Natural killer cell (primary cell): ENCODE measurements around the gene PITRM1. TPM values are rescaled to one million over a fixed set of nuclear protein-coding genes. Genes with fewer than 3 reads are reported as not detected.
"Not testable (repeated sequence)": the region's sequence is repeated elsewhere in the genome, so short reads cannot be mapped to it uniquely, and the experiment has no call there.

Source experiments
- ATAC-seq, 3 donors: fragments of 150-1000 bp in 2 of 3; fragments of 200-7000 bp in 1 of 3; cut with Tn5 transposase; 1 replicate in 1 of 3; 2 replicates in 2 of 3; pipeline ENCODE4 v1.10.0; 2021; ENCODE audit warnings: mild to moderate bottlenecking in 2 of 3, moderate library complexity in 2 of 3
- DNase-seq, 2 donors: peaks; one replicate each; pipeline versions ENCODE4 v3.0.0 to v3.0.0-alpha.2; 2013 to 2021; ENCODE audit warnings: mixed read lengths in 1 of 2
- H3K27ac ChIP-seq: one replicate; pipeline ENCODE4 v1.5.1; 2013; ENCODE audit warnings: mild to moderate bottlenecking, low read length
- H3K27me3 ChIP-seq: one replicate; pipeline ENCODE4 v1.6.1; 2013; ENCODE audit warnings: low read length; ENCODE audit not compliant: control insufficient read depth, insufficient read depth
- H3K36me3 ChIP-seq: one replicate; pipeline ENCODE4 v1.6.1; 2013; ENCODE audit warnings: low read length; ENCODE audit not compliant: control insufficient read depth, insufficient read depth
- H3K4me1 ChIP-seq: one replicate; pipeline ENCODE4 v1.6.1; 2013; ENCODE audit warnings: low read length; ENCODE audit not compliant: control insufficient read depth, insufficient read depth
- H3K4me3 ChIP-seq: one replicate; pipeline ENCODE4 v1.5.1; 2013; ENCODE audit warnings: low read length
- H3K9me3 ChIP-seq: one replicate; pipeline ENCODE4 v1.6.1; 2013; ENCODE audit warnings: low read length; ENCODE audit not compliant: control insufficient read depth, insufficient read depth
- H3K27ac Mint-ChIP-seq, 2 donors: one replicate each; pipeline ENCODE4 v1.8.0; 2022; ENCODE audit warnings: mild to moderate bottlenecking in 2 of 2, mixed read lengths in 2 of 2, moderate library complexity in 1 of 2
- H3K27me3 Mint-ChIP-seq, 2 donors: one replicate each; pipeline ENCODE4 v1.8.0; 2022; ENCODE audit warnings: low read depth in 2 of 2, mixed read lengths in 2 of 2
- H3K36me3 Mint-ChIP-seq: one replicate; pipeline ENCODE4 v1.8.0; 2022; ENCODE audit warnings: mixed read lengths
- H3K4me1 Mint-ChIP-seq, 2 donors: one replicate each; pipeline ENCODE4 v1.8.0; 2022; ENCODE audit warnings: mixed read lengths in 2 of 2
- H3K4me3 Mint-ChIP-seq: one replicate; pipeline ENCODE4 v1.8.0; 2022; ENCODE audit warnings: mild to moderate bottlenecking, moderate library complexity, mixed read lengths
- H3K9me3 Mint-ChIP-seq, 2 donors: one replicate each; pipeline ENCODE4 v1.8.0; 2022; ENCODE audit warnings: mixed read lengths in 2 of 2
- WGBS: methylation state at CpG from one replicate; pipeline ENCODE4 v1.1.7; 2013; ENCODE audit warnings: missing lambda C conversion rate; ENCODE audit not compliant: insufficient coverage; 5-methylcytosine and 5-hydroxymethylcytosine counted together
- intact Hi-C: fragments of 100-400 bp; cut with micrococcal nuclease; formaldehyde crosslinking; loops from one replicate; pipeline ENCODE4 v1.14.2; 2022
- total RNA-seq, 4 donors: library from RNA; stranded (reverse); fragments of 120-200 nt in 1 of 4; gene quantifications; one replicate each; pipeline versions ENCODE4 v1.2.3 to v1.2.4, GENCODE V29; 2013 to 2022
- TF ChIP-seq, protein P1 (sequence below): fragments of 200-600 bp; IDR thresholded peaks from one replicate; pipeline ENCODE4 v1.8.0; 2022; ENCODE audit warnings: antibody characterized with exemption

PITRM1 gene
- total RNA-seq, 3 donors from 2014 or later (not counting 1 experiment from before 2014, with no cell fraction given), result 67.1 to 89.0 (median 70.6) TPM

DNA sequence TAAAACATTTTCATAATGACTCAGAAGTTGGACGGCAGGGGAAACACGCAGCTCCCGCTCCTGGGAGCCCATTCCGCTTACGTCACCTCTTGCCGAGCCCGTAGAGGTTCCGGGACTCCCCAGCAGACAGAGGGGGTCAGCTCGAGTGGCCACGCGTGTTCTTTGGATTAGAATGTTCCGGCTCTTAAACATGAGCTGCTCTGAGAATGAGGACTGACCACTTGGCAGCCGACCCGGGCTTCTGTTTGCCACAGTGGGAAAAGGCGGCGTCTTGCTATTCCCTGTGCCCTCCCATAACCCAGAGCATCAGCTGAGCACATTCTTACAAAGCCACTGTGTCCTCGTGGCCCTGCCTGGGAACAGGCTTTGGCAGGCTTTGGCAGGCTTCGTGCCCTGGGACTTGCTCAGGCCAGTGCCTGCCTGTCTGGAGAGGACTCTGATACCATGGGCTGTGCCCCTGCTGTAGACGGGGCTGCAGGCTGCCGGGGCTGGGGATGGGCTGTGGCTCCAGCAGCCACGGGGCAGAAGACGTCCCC lies 65.1 kb downstream of the PITRM1 start:
- H3K4me1 ChIP-seq, result no peaks in the 10 kb centered on the region
- intact Hi-C loops, result no loop called here
- H3K4me3 Mint-ChIP-seq, result no peak overlapping the region
- H3K36me3 Mint-ChIP-seq, result no peaks in the 10 kb centered on the region
- H3K27me3 ChIP-seq, result no peaks in the 10 kb centered on the region
- ATAC-seq, result no peak
- no peaks in the 10 kb centered on the region for H3K9me3 ChIP-seq
- no peaks in the 10 kb centered on the region for H3K9me3 Mint-ChIP-seq
- DNase-seq, result no peak
- H3K27ac Mint-ChIP-seq, result no peak overlapping the region
- H3K27ac ChIP-seq, result no peak overlapping the region
- H3K27me3 Mint-ChIP-seq, result no peaks in the 10 kb centered on the region
- 94% methylated on average over 22 of the region's 22 CpGs for WGBS
- no peak overlapping the region for H3K4me3 ChIP-seq
- H3K4me1 Mint-ChIP-seq, result peaks cover 0 to 4% of the 10 kb centered on the region in 2 donors
- TF ChIP-seq, protein P1, sequence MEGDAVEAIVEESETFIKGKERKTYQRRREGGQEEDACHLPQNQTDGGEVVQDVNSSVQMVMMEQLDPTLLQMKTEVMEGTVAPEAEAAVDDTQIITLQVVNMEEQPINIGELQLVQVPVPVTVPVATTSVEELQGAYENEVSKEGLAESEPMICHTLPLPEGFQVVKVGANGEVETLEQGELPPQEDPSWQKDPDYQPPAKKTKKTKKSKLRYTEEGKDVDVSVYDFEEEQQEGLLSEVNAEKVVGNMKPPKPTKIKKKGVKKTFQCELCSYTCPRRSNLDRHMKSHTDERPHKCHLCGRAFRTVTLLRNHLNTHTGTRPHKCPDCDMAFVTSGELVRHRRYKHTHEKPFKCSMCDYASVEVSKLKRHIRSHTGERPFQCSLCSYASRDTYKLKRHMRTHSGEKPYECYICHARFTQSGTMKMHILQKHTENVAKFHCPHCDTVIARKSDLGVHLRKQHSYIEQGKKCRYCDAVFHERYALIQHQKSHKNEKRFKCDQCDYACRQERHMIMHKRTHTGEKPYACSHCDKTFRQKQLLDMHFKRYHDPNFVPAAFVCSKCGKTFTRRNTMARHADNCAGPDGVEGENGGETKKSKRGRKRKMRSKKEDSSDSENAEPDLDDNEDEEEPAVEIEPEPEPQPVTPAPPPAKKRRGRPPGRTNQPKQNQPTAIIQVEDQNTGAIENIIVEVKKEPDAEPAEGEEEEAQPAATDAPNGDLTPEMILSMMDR, result no peak
- H3K36me3 ChIP-seq, result peaks cover 62% of the 10 kb centered on the region

DNA sequence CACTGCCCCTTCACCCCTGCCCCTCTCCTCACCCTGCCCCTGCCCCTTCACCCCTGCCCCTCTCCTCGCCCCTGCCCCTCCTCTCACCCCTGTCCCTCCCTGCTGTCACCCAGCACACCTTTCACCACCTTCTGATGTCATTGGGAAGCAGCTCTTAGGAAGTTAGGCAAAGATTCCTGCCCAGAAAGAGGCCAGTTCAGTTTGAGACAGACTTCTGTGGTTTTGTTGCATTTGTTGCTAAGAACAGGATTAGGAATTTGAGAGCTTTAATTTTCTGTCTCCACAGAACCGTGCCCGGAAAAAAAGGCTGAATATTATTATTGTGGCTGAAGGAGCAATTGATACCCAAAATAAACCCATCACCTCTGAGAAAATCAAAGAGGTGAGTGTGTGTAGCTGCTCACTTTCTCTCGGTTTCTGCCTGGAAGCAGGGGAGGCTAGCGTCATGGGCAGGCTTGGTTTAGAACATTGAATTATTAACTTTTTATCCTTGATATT lies 65.6 kb downstream of the PITRM1 start:
- no peak for ATAC-seq
- H3K27me3 Mint-ChIP-seq, result no peaks in the 10 kb centered on the region

DNA sequence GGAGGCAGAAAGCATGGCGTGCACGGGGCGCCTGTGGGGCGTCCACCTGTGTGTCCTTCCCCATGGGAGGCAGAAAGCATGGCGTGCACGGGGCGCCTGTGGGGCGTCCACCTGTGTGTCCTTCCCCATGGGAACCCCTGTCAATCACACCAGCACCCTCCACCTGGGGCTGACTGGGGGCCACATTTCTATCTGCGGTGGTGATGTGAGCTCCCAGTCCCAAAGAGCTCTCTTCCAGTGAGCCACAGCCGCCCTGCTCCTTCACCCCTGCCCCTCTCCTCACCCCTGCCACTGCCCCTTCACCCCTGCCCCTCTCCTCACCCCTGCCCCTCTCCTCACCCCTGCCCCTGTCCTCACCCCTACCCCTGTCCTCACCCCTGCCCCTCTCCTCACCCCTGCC lies 66.3 kb downstream of the PITRM1 start:
- intact Hi-C loops, H3K36me3 Mint-ChIP-seq, H3K27ac Mint-ChIP-seq, H3K9me3 ChIP-seq, DNase-seq, H3K27me3 ChIP-seq, H3K4me1 ChIP-seq, H3K9me3 Mint-ChIP-seq, H3K4me1 Mint-ChIP-seq, ATAC-seq, H3K27me3 Mint-ChIP-seq, H3K4me3 Mint-ChIP-seq, H3K27ac ChIP-seq, H3K4me3 ChIP-seq: not testable (repeated sequence)
- peaks cover 57% of the 10 kb centered on the region for H3K36me3 ChIP-seq
- WGBS, result 93% methylated on average over 5 of the region's 10 CpGs

More for the DNA sequence above, 65.6 kb downstream of the PITRM1 start:
- Mint-ChIP-seq H3K4me1 (peaks cover 0 to 4% of the 10 kb centered on the region in 2 donors), H3K9me3 (no peaks in the 10 kb centered on the region), H3K4me3 (no peak overlapping the region), H3K36me3 (no peaks in the 10 kb centered on the region), H3K27ac (no peak overlapping the region)
- H3K4me3 ChIP-seq, result no peak overlapping the region
- H3K9me3 ChIP-seq, result no peaks in the 10 kb centered on the region
- no peak for DNase-seq
- H3K4me1 ChIP-seq, result no peaks in the 10 kb centered on the region
- WGBS, result 93% methylated on average over 2 of the region's 5 CpGs
- TF ChIP-seq, protein P1, result no peak
- intact Hi-C loops, result no loop called here
- H3K36me3 ChIP-seq, result peaks cover 57% of the 10 kb centered on the region
- H3K27ac ChIP-seq, result no peak overlapping the region
- H3K27me3 ChIP-seq, result no peaks in the 10 kb centered on the region

DNA sequence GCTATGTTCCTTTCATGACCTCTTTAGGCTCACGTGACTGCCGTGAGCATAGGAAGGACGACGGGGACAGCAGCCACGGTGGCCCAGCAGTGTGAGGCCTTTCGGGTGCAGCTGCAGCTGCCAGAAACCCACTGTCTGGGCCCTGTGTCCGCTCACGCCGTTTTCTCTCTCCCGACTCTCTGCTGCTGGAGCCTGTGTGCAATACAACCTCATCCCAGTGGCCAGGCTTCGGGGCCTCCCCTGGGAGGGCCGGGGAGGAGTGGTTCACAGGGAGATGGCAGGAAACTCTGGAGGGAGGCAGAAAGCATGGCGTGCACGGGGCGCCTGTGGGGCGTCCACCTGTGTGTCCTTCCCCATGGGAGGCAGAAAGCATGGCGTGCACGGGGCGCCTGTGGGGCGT lies 66.7 kb downstream of the PITRM1 start:
- H3K4me3 ChIP-seq, result no peak overlapping the region
- no peaks in the 10 kb centered on the region for H3K27me3 Mint-ChIP-seq
- H3K4me3 Mint-ChIP-seq, result no peak overlapping the region
- H3K4me1 Mint-ChIP-seq, result peaks cover 0 to 4% of the 10 kb centered on the region in 2 donors
- H3K9me3 ChIP-seq, result no peaks in the 10 kb centered on the region
- no peak for DNase-seq
- intact Hi-C loops, result no loop called here
- WGBS, result 89% methylated on average over 15 of the region's 20 CpGs
- no peaks in the 10 kb centered on the region for H3K4me1 ChIP-seq
- TF ChIP-seq, protein P1, result no peak
- ATAC-seq, result no peak
- H3K9me3 Mint-ChIP-seq, result no peaks in the 10 kb centered on the region
- H3K27me3 ChIP-seq, result no peaks in the 10 kb centered on the region
- no peak overlapping the region for H3K27ac Mint-ChIP-seq
- peaks cover 57% of the 10 kb centered on the region for H3K36me3 ChIP-seq
- H3K36me3 Mint-ChIP-seq, result no peaks in the 10 kb centered on the region
- H3K27ac ChIP-seq, result no peak overlapping the region
